ENCODE data around the gene CYB561D1. TPM values are rescaled to one million over a fixed set of nuclear protein-coding genes. Genes with fewer than 3 reads are reported as not detected.
A peak's percentile ranks its signal among the peaks of the same experiment; 100 is the strongest.

Gene CYB561D1
- total and polyA plus RNA-seq, 2 of the 13 experiments (the other 11 are each of a cell fraction or from before 2014, with no cell fraction given), result 3.9 to 4.1 TPM

- no peak for TF ChIP-seq ZNF414 (CRISPR knock-in tag; IDR thresholded peaks at IDR 0.05)
- intact Hi-C loops (cut with micrococcal nuclease; ENCODE audit: unreplicated experiment) (no loop called here), in situ Hi-C loops (cut with HindIII; ENCODE audit: extremely low pct_ligation_motif_present, low pct_unique_long_range_greater_than_20kb) (loop anchor here (5.0 kb wide), 1 partner anchor 55 kb away; the partner anchor contains the start of gene PSMA5)
- ChIA-PET CTCF (ENCODE audit: low intra/inter-chr PET ratio, low total read pairs) (no interaction called here), POLR2A (no interaction called here)
- no peaks in the 10 kb centered on the region for H3K9me3 ChIP-seq (ENCODE audit: low read length)
- no peak overlapping the region for H3K27ac ChIP-seq (ENCODE audit: extremely low read length, insufficient read depth, low read length)
- no peaks in the 10 kb centered on the region; a peak in 1 of 5 replicates for H3K36me3 ChIP-seq (replicated peaks in 1 of 2; ENCODE audit: control insufficient read depth in 1 of 2, insufficient read depth in 2 of 2, low read length in 2 of 2)
- H3K9ac ChIP-seq (ENCODE audit: insufficient read depth, low read depth, low read length), result no peak overlapping the region
- no peaks in the 10 kb centered on the region for H4K20me1 ChIP-seq (ENCODE audit: insufficient read depth, low read length)
- H3K4me2 ChIP-seq (ENCODE audit: low read depth, low read length), result no peak overlapping the region
- BruUV-seq (replicated peaks), result no TSS peak
- no peak overlapping the region for H2AFZ ChIP-seq (ENCODE audit: low read length)
- H3K27me3 ChIP-seq (ENCODE audit: control insufficient read depth in 1 of 2, insufficient read depth in 2 of 2, low read length in 2 of 2), result peaks cover 1 to 20% of the 10 kb centered on the region in 2 experiments; a peak in 4 of 5 replicates
- ATAC-seq (no peak), DNase-seq (ENCODE audit: low spot score) (no peak), FAIRE-seq (no peak)
- no peaks in the 10 kb centered on the region for H3K79me2 ChIP-seq (ENCODE audit: insufficient read depth, low read length)
- peaks cover 19% of the 10 kb centered on the region for H3K4me1 ChIP-seq (ENCODE audit: insufficient read depth, low read length)
- no peak overlapping the region for H3K4me3 ChIP-seq (replicated peaks in 1 of 3; ENCODE audit: insufficient read depth in 1 of 3, low read depth in 2 of 3, low read length in 3 of 3)
These were observed 11.7 kb upstream of the CYB561D1 start for GRCh38 chr1:109482242-109482641.

GRCh38 chr1:109482791-109483671 is 10.9 kb upstream of the CYB561D1 start:
- ChIA-PET CTCF (ENCODE audit: low intra/inter-chr PET ratio, low total read pairs) (no interaction called here), POLR2A (interaction anchor here (0.6 to 1.9 kb wide), 10 partner anchors 10 to 269 kb away, joined by 3 to 10 read pairs (median 4); partner anchors contain the start of genes AMIGO1, CYB561D1, PSMA5 and SARS1)
- FAIRE-seq, result no peak
- peaks cover 19% of the 10 kb centered on the region for H3K4me1 ChIP-seq (ENCODE audit: insufficient read depth, low read length)
- peaks cover 1 to 17% of the 10 kb centered on the region in 2 experiments; a peak in 4 of 5 replicates for H3K27me3 ChIP-seq (ENCODE audit: control insufficient read depth in 1 of 2, insufficient read depth in 2 of 2, low read length in 2 of 2)
- no peaks in the 10 kb centered on the region for H3K9me3 ChIP-seq (ENCODE audit: low read length)
- H3K79me2 ChIP-seq (ENCODE audit: insufficient read depth, low read length), result no peaks in the 10 kb centered on the region
- intact Hi-C loops (cut with micrococcal nuclease; ENCODE audit: unreplicated experiment), result no loop called here
- peak overlapping the region; percentile 66 to 77 (median 75) for H3K4me3 ChIP-seq (replicated peaks in 1 of 3; ENCODE audit: insufficient read depth in 1 of 3, low read depth in 2 of 3, low read length in 3 of 3)
- no peak for DNase-seq (ENCODE audit: low spot score)
- H3K27ac ChIP-seq (ENCODE audit: extremely low read length, insufficient read depth, low read length), result no peak overlapping the region
- in situ Hi-C loops (cut with HindIII; ENCODE audit: extremely low pct_ligation_motif_present, low pct_unique_long_range_greater_than_20kb), result loop anchor here (5.0 kb wide), 1 partner anchor 56 kb away; the partner anchor contains the start of gene PSMA5
- peak overlapping the region; percentile 95 for H2AFZ ChIP-seq (ENCODE audit: low read length)
- BruUV-seq (replicated peaks), result no TSS peak
- H3K4me2 ChIP-seq (ENCODE audit: low read depth, low read length), result peak overlapping the region; percentile 97
- H3K9ac ChIP-seq (ENCODE audit: insufficient read depth, low read depth, low read length), result peak overlapping the region; percentile 31; the same call in 1 of the 2 replicates
- no peaks in the 10 kb centered on the region; a peak in 1 of 5 replicates for H3K36me3 ChIP-seq (replicated peaks in 1 of 2; ENCODE audit: control insufficient read depth in 1 of 2, insufficient read depth in 2 of 2, low read length in 2 of 2)
- no peaks in the 10 kb centered on the region for H4K20me1 ChIP-seq (ENCODE audit: insufficient read depth, low read length)
- peak; percentile 85 for ATAC-seq
- 9% methylated on average over 28 of the region's 29 CpGs for WGBS (ENCODE audit: low lambda C conversion rate)
- TF ChIP-seq ZBTB8A (CRISPR knock-in tag; IDR thresholded peaks at IDR 0.05; ENCODE audit: borderline replicate concordance, low read depth) (no peak), RAD21 (CRISPR knock-in tag; IDR thresholded peaks at IDR 0.05) (peak; percentile 33; the same call in 1 of the 2 replicates), NR1H2 (CRISPR knock-in tag; IDR thresholded peaks at IDR 0.05; ENCODE audit: borderline replicate concordance, low read depth) (no peak), ATF2 (CRISPR knock-in tag; IDR thresholded peaks at IDR 0.05) (0 out of 2 replicates have a peak, but pooled peaks have one; percentile 15), ZNF572 (CRISPR knock-in tag; IDR thresholded peaks at IDR 0.05) (peak; percentile 61; the same call in 1 of the 2 replicates), PHF5A (CRISPR knock-in tag; IDR thresholded peaks at IDR 0.05; ENCODE audit: low read depth, unreplicated experiment) (no peak), ZBTB7B (CRISPR knock-in tag; IDR thresholded peaks at IDR 0.05) (peak; percentile 52; the same call in 1 of the 2 replicates), UBTF (CRISPR knock-in tag; IDR thresholded peaks at IDR 0.05) (peak; percentile 36; the same call in 1 of the 2 replicates), ZNF274 (CRISPR knock-in tag; IDR thresholded peaks at IDR 0.05) (0 out of 2 replicates have a peak, but pooled peaks have one; percentile 59)
